A673 (cell line): ENCODE measurements around the gene ARHGEF28.

Experiments
- EZH2 ChIP-seq: fragments of 200-600 bp; sonication (generic); IDR thresholded peaks from 2 replicates; pipeline ENCODE4 v1.6.1; 2017; ENCODE audit warnings: borderline replicate concordance, low read depth, mild to moderate bottlenecking, mixed read lengths, antibody characterized with exemption, low read length; ENCODE audit not compliant: poor library complexity, severe bottlenecking
- TF ChIP-seq, protein P1 (sequence below): fragments of 300-800, 200-600 bp; sonication (generic); conservative IDR thresholded peaks from 2 replicates; pipeline ENCODE4 v1.5.1; 2017; ENCODE audit warnings: low read depth, mild to moderate bottlenecking, antibody characterized with exemption, low read length, moderate library complexity, mixed read lengths

DNA sequence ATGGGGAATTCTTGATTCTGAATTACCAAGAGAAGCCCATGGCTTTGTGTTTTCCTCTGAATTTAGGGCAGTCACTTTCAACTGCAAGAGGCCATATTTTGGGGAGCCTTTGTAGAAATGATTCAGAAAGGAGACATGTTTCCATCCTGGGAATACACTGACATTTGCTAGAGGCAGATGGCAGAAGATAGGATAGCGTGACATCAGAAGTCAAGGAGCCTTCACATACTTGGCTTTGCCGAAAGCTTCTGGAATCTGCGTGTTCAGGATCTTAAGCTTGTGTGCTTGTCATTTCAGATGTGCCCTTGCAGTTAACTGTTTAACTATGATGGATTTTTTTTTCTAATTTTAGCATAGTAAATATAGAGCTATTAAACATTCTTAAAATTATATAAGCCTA lies 296.2 kb downstream of the ARHGEF28 start:
- no peak for TF ChIP-seq EZH2
- TF ChIP-seq, protein P1, sequence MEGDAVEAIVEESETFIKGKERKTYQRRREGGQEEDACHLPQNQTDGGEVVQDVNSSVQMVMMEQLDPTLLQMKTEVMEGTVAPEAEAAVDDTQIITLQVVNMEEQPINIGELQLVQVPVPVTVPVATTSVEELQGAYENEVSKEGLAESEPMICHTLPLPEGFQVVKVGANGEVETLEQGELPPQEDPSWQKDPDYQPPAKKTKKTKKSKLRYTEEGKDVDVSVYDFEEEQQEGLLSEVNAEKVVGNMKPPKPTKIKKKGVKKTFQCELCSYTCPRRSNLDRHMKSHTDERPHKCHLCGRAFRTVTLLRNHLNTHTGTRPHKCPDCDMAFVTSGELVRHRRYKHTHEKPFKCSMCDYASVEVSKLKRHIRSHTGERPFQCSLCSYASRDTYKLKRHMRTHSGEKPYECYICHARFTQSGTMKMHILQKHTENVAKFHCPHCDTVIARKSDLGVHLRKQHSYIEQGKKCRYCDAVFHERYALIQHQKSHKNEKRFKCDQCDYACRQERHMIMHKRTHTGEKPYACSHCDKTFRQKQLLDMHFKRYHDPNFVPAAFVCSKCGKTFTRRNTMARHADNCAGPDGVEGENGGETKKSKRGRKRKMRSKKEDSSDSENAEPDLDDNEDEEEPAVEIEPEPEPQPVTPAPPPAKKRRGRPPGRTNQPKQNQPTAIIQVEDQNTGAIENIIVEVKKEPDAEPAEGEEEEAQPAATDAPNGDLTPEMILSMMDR = no peak
